ENCODE data around the gene HCAR3. TPM values are rescaled to one million over a fixed set of nuclear protein-coding genes. Genes with fewer than 3 reads are reported as not detected.

HCAR3 gene
- total RNA-seq = not detected in 2 replicates

DNA sequence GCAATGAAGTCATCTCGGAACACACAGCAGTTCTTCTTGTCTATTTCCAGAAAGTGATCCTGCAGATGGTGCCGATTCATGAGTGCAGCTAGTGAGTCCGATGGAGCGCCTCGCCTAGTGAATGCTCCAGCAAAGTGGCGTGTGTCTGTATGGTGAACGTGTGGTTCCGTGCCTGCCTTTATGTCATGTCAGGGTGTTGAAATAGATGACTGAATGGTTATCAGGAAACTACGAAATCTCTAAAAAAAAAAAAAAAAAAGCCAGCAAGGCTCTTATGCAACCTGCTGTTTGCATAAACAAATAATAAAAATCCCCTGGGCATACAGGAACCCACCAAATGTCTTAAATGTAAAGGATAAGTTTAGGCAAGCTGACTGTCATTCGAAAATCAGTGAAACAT, at the start of gene HCAR3:
Gene HCAR3 (minus strand): TSS at position 154 of the 400 bp plus-strand sequence. CDS start 74 bp downstream, at position 80.

DNA sequence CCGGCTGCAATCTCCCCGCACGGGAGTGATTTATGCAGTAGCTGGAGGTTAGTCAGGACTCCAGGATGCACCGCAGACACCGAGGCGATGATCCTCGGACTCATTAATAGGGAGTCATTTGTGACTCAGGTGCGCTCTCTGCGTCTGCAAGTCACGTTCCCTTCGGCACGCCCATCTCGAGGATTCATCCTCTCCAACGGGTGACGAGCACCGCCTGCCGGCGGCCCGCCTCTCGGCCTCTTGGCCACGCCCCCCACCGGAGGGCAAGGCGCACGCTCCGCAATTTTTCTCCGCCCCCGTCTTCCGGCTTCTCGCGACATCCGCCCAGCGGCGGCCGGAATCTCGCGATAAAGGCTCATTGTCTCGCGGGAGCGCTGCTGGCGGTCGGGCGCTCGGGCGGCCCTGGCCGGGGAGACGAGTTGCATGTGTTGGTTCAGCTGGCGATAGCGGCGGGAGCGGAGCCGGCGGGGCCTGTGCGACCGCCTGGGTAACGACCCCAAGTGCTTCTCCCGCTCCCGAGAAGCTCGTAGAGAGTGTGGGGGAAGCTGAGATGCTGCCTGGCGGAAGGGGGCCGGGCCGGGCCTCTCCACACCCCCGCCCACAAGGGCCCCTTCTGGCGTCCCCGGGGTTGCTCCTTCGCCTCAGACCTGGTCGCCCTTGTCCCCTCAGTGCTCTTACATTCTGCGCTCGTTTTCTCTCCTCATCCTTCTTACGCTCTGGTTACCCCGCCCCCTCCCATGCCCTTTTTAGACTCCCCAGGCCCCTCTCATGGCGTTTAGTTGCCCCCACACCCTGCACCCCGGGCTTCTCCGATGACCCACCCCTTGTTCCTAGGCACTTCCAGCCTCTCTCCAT, 36.1 kb upstream of the HCAR3 start, which contains the start of gene DENR:
Gene DENR (plus strand): TSS at position 361 of the 855 bp plus-strand sequence. CDS start 878 bp downstream, outside the sequence.

DNA sequence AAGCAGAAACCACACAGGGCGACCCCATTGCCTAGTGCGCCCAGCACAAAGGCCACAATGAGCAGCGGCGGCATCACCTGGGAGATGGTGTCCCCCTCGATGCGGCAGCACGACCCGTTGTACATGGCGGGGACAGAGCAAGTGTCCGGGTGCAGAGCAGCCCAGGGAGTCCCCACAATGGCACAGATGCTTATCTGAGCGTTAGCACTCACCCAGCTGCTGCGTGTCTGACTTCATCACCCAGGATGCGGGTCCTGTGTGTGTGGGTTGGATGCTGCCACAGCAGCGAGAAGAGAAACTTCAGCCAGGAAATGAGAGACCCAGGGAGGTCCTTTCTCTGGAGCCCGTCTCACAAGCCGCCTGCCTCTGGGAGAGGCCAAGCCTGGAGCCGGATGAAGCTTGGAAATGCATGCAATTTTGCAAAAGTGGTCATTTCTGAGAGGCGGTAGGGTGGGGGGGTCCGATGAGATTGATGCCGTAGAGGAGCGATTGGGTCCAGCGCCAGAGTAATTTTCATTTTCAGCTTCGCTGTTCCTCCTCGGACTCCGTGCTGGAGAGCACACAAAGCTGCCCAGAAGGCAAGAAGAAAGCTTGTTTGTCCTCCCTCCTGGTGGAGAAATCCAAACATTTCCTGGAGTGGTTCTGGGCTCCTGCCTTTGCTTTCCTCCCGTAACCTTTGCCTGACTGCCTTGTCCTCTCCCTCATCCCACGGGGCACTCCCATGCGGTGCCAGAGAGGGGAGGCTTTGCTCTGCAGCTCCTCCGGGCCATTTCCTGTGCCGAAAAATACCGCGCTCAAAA, 13.8 kb upstream of the HCAR3 start, which contains the start of gene HCAR1:
Gene HCAR1 (minus strand): TSS at position 630 of the 800 bp plus-strand sequence. CDS start 505 bp downstream, at position 125.

DNA sequence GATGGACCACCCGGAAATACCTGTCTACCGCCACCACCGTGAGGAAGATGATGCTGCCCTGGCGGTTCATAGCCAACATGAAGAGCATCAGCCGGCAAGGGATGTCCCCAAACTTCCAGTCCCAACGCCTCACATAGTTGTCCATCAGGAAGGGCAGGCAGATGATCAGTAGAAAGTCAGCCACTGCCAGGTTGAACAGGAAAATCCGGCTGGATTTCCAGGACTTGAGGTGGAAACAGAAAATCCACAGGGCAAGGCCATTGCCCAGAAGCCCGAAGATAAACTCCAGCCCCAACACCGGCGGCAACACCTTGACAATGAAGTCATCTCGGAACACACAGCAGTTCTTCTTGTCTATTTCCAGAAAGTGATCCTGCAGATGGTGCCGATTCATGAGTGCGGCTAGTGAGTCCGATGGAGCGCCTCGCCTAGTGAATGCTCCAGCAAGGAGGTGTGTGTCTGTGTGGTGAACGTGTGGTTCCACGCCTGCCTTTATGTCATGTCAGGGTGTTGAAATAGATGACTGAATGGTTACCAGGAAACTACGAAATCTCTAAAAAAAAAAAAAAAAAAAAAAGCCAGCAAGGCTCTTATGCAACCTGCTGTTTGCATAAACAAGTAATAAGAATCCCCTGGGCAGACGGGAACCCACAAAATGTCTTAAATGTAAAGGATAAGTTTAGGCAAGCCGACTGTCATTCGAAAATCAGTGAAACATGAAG, 13.6 kb downstream of the HCAR3 start, which contains the start of gene HCAR2:
Gene HCAR2 (minus strand): TSS at position 468 of the 722 bp plus-strand sequence. CDS start 74 bp downstream, at position 394.

Small RNA genes lying within 50 kb of the gene (small RNA-seq; reads per million reads assigned to genes)
- not detected for gene AC026333.2

Other genes with a start within 250 kb of the HCAR3 start
- gene ZCCHC8, start 215.9 kb downstream of the HCAR3 start, total RNA-seq = 17.3 and 19.3 TPM in 2 replicates
- gene RSRC2, start 189.9 kb downstream of the HCAR3 start, total RNA-seq = 36.9 and 48.1 TPM in 2 replicates
- gene KNTC1, start 189.6 kb downstream of the HCAR3 start, total RNA-seq = 22.2 and 36.0 TPM in 2 replicates
- not detected in 2 replicates for gene HCAR2, start 13.5 kb downstream of the HCAR3 start, total RNA-seq
- under 0.01 and 0.10 TPM in 2 replicates for gene HCAR1, start 14.0 kb upstream of the HCAR3 start, total RNA-seq
- 38.9 and 43.1 TPM in 2 replicates for gene DENR, start 36.0 kb upstream of the HCAR3 start, total RNA-seq
- gene CCDC62, start 57.8 kb upstream of the HCAR3 start, total RNA-seq = 0.65 and 0.86 TPM in 2 replicates
- 131 and 137 TPM in 2 replicates for gene HIP1R, start 118.6 kb upstream of the HCAR3 start, total RNA-seq
- gene VPS37B, start 179.3 kb upstream of the HCAR3 start, total RNA-seq = 34.9 and 39.2 TPM in 2 replicates
- gene ABCB9, start 249.7 kb upstream of the HCAR3 start, total RNA-seq = 16.1 and 19.3 TPM in 2 replicates

All from vein endothelial cell (primary cell).